Astrocyte (in vitro differentiated cells and primary cell): ENCODE measurements around the gene SAMSN1.

ENCODE experiments used
- EZH2 ChIP-seq: IDR thresholded peaks from 2 replicates; pipeline ENCODE4 v1.6.1; 2012; ENCODE audit warnings: mild to moderate bottlenecking, low read length, inconsistent platforms; ENCODE audit not compliant: insufficient read depth
- TF ChIP-seq, protein P1 (sequence below): IDR thresholded peaks from 2 replicates; pipeline ENCODE4 v1.5.1; 2011; ENCODE audit warnings: low read depth, mild to moderate bottlenecking, inconsistent platforms, low read length, moderate library complexity; ENCODE audit not compliant: insufficient read depth

DNA sequence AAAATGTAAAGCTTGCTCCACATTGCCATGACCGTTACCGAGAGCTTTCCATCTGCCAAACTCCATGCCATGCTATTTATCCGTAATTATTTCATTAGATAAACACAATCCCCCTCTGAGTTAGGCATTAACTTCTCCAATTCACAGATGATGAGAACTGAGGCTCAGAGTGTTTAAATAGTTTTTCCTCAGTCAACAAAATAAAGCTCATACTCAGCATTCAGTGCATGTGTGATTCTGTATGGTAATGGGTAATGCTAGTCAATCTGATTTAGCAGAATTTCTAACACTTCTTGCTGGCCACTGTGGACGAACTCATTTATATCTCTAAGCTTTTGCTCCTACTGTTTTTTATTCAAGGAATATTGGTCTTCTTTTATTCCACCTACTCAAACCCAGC, 17.3 kb downstream of the SAMSN1 start:
- TF ChIP-seq, protein P1, sequence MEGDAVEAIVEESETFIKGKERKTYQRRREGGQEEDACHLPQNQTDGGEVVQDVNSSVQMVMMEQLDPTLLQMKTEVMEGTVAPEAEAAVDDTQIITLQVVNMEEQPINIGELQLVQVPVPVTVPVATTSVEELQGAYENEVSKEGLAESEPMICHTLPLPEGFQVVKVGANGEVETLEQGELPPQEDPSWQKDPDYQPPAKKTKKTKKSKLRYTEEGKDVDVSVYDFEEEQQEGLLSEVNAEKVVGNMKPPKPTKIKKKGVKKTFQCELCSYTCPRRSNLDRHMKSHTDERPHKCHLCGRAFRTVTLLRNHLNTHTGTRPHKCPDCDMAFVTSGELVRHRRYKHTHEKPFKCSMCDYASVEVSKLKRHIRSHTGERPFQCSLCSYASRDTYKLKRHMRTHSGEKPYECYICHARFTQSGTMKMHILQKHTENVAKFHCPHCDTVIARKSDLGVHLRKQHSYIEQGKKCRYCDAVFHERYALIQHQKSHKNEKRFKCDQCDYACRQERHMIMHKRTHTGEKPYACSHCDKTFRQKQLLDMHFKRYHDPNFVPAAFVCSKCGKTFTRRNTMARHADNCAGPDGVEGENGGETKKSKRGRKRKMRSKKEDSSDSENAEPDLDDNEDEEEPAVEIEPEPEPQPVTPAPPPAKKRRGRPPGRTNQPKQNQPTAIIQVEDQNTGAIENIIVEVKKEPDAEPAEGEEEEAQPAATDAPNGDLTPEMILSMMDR: no peak
- TF ChIP-seq EZH2: no peak
